Thyroid gland (tissue), 4 donors: ENCODE measurements around the gene SLC10A6. TPM values are rescaled to one million over a fixed set of nuclear protein-coding genes. Genes with fewer than 3 reads are reported as not detected.

Experiments
- DNase-seq, 2 donors: peaks; one replicate each; pipeline ENCODE4 v3.0.0-alpha.2; 2019
- H3K27ac ChIP-seq, 3 donors: fragments of 200-600 bp; sonication (generic); 1 replicate in 2 of 3; 2 replicates in 1 of 3; pipeline ENCODE4 v1.5.1; 2016 to 2019; ENCODE audit warnings: mild to moderate bottlenecking in 1 of 3, moderate library complexity in 1 of 3
- H3K27me3 ChIP-seq: fragments of 200-600 bp; sonication (generic); one replicate; pipeline ENCODE4 v1.5.1; 2019
- H3K36me3 ChIP-seq, 2 donors: fragments of 200-600 bp; sonication (generic); one replicate each; pipeline ENCODE4 v1.5.1; 2016 to 2019
- H3K4me1 ChIP-seq, 2 donors: fragments of 200-600 bp; sonication (generic); one replicate each; pipeline ENCODE4 v1.5.1; 2017 to 2019
- H3K4me3 ChIP-seq, 3 donors: fragments of 200-600 bp; sonication (generic); replicated peaks in 1 of 3; 1 replicate in 2 of 3; 2 replicates in 1 of 3; pipeline ENCODE4 v1.5.1; 2016; ENCODE audit warnings: mild to moderate bottlenecking in 1 of 3
- H3K9me3 ChIP-seq: fragments of 200-600 bp; sonication (generic); one replicate; pipeline ENCODE4 v1.5.1; 2017
- CTCF ChIP-seq, 6 experiments: fragments of 200-600 bp in 3 of 6; fragments of 450-650 bp in 3 of 6; sonication (generic) in 3 of 6; IDR thresholded peaks; one replicate each; pipeline ENCODE4 v1.5.1; 2016 to 2019; ENCODE audit warnings: antibody characterized with exemption in 6 of 6, mild to moderate bottlenecking in 2 of 6, inconsistent platforms in 1 of 6, moderate library complexity in 1 of 6
- POLR2A ChIP-seq, 2 donors: fragments of 450-650 bp; IDR thresholded peaks; one replicate each; pipeline ENCODE4 v1.6.1; 2017; ENCODE audit warnings: antibody characterized with exemption in 2 of 2, mild to moderate bottlenecking in 2 of 2, moderate library complexity in 1 of 2
- WGBS, 2 donors: methylation state at CpG; one replicate each; pipeline ENCODE4 v1.1.5; 2017; 5-methylcytosine and 5-hydroxymethylcytosine counted together
- intact Hi-C: fragments of 100-400 bp; cut with DNase I; formaldehyde crosslinking; loops from one replicate; pipeline ENCODE4 v1.15.1; 2023
- total RNA-seq, 4 donors: library from RNA; depleted of rRNA; stranded (reverse); fragments of >200 nt; gene quantifications; one replicate each; pipeline ENCODE4 v1.2.3, GENCODE V29; 2016

The SLC10A6 gene
- total RNA-seq, 4 donors from 2014 or later: 1.5 to 7.1 (median 4.7) TPM

DNA sequence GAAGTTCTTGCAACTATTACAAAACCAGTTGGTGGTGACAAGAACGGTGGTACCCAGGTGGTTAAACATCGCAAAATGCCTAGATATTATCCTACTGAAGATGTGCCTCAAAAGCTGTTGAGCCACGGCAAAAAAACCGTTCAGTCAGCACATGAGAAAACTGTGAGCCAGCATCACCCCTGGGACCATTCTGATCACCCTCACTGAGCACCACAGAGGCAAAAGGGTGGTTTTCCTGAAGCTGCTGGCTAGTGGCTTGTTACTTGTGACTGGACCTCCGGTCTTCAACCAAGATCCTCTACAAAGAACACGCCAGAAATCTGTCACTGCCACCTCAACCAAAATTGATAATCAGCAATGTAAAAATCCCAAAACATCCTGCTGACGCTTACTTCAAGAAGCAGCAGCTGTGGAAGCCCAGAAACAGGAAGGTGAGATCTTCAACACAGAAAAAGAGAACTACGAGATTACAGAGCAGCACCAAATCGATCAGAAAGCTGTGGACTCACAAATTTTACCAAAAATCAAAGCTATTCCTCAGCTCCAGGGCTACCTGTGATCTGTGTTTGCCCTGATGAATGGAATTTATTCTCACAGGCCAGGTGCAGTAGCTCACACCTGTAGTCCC, 21.4 kb upstream of the SLC10A6 start:
- Histone ChIP-seq H3K27me3 (no peaks in the 10 kb centered on the region), H3K27ac (no peak overlapping the region), H3K4me1 (no peaks in the 10 kb centered on the region), H3K4me3 (no peak overlapping the region), H3K36me3 (no peaks in the 10 kb centered on the region), H3K9me3 (no peaks in the 10 kb centered on the region)
- TF ChIP-seq CTCF (IDR thresholded peaks at IDR 0.05) (no peak), POLR2A (IDR thresholded peaks at IDR 0.05) (no peak)
- intact Hi-C loops: no loop called here
- 79 to 88% methylated on average over 9 of the region's 9 CpGs for WGBS, 2 donors
- no peak for DNase-seq

DNA sequence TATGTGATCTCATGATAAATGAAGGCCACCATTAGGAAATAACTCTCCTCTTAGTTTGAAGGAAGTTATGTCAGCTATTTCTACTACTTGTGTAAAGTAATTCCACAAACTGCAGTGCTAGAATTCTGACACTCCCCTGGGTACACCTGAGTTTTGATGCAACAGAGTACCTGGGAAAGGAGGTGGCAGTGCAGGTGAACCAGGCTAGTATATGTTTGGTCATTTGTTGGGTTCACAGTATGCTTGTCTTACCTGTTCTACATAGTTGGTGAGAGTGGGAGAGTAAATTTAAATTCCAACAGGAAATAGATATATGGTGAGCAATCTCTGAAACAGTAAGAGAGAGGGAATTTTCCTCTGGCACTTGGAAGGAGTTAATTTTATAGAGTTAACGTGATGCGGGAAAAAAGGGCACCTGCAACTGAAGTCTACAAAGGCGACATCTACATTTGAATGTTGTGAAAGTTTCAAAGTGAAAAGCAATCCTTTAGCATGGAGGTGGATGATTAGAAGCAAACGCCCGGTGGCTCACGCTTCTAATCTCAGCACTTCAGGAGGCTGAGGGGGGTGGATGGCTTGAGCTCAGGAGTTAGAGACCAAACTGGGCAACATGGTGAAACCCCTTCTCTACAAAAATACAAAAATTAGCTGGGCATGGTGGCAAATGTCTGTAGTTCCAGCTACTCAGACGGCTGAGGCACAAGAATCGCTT, 8.3 kb upstream of the SLC10A6 start:
- Histone ChIP-seq H3K27me3 (no peaks in the 10 kb centered on the region), H3K27ac (no peak overlapping the region), H3K4me3 (no peak overlapping the region), H3K36me3 (no peaks in the 10 kb centered on the region), H3K4me1 (no peaks in the 10 kb centered on the region), H3K9me3 (no peaks in the 10 kb centered on the region)
- intact Hi-C loops: no loop called here
- WGBS, 2 donors: 91 to 92% methylated on average over 8 of the region's 8 CpGs
- TF ChIP-seq POLR2A (IDR thresholded peaks at IDR 0.05) (no peak), CTCF (IDR thresholded peaks at IDR 0.05) (no peak)
- no peak for DNase-seq

- no peak for DNase-seq
- intact Hi-C loops: no loop called here
- Histone ChIP-seq H3K4me1 (no peaks in the 10 kb centered on the region), H3K4me3 (no peak overlapping the region), H3K9me3 (no peaks in the 10 kb centered on the region), H3K36me3 (no peaks in the 10 kb centered on the region), H3K27me3 (no peaks in the 10 kb centered on the region), H3K27ac (no peak overlapping the region)
- no peak for TF ChIP-seq POLR2A (IDR thresholded peaks at IDR 0.05)
- 67 to 78% methylated on average over 1 of the region's 1 CpG for WGBS, 2 donors
Measured at GRCh38 chr4:86856896-86857295, 7.7 kb upstream of the SLC10A6 start.

- Histone ChIP-seq H3K4me3 (no peak overlapping the region), H3K27me3 (no peaks in the 10 kb centered on the region), H3K36me3 (no peaks in the 10 kb centered on the region), H3K9me3 (no peaks in the 10 kb centered on the region), H3K27ac (no peak overlapping the region), H3K4me1 (no peaks in the 10 kb centered on the region)
- no peak for TF ChIP-seq POLR2A (IDR thresholded peaks at IDR 0.05)
- TF ChIP-seq CTCF (IDR thresholded peaks at IDR 0.05): no peak
- intact Hi-C loops: no loop called here
- WGBS, 2 donors: 69 to 72% methylated on average over 2 of the region's 2 CpGs
- no peak for DNase-seq
Measured at GRCh38 chr4:86855572-86855971, 6.4 kb upstream of the SLC10A6 start.

DNA sequence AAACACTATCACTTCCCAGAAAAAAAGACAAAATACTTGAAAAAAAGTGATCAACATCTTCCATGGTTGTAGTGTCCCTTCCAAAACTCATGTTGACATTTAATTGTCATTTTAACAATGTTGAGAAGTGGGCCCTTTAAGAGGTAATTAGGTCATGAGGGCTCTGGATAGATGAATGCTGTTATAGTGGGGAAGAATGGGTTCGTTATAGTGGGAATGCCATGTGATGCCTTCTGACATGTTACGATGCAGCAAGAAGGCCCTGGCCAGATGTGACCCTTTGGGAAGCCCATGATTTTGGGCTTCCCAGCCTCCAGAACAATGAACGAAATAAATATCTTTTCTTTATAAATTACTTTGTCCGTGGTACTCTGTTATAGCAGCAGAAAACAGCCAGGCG, 4.0 kb upstream of the SLC10A6 start:
- Histone ChIP-seq H3K36me3 (no peaks in the 10 kb centered on the region), H3K4me3 (no peak overlapping the region), H3K9me3 (no peaks in the 10 kb centered on the region), H3K27me3 (no peaks in the 10 kb centered on the region), H3K27ac (no peak overlapping the region), H3K4me1 (peaks cover 6 to 17% of the 10 kb centered on the region in 2 donors)
- no peak for TF ChIP-seq CTCF (IDR thresholded peaks at IDR 0.05)
- intact Hi-C loops: no loop called here
- 72 to 92% methylated on average over 5 of the region's 5 CpGs for WGBS, 2 donors
- DNase-seq: no peak
